Measurements from ENCODE around the gene FARSB.

Gene FARSB

DNA sequence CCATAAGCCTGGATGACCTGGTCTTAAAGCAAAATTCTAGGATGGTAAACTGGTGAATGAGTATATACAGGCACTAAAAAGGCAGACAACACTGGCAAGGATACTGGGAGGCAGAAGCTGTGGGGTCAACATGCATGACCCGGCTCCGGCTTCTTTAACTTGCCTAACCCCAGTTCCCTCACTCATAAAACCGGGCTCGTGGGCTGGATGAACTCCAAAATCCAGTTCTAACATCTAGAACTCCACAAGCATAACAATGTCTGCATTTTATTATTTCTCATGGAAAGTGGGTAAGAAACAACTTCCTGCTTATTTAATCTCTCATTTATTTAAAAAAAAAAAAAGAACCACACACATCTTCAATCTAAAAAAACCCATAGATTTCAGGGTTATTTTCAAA, 57.3 kb downstream of the FARSB start:
- no peak overlapping the region for H3K27ac ChIP-seq (ENCODE audit: extremely low read depth, low read depth, low read length)
- H3K36me3 ChIP-seq (ENCODE audit: control insufficient read depth in 2 of 2, insufficient read depth in 1 of 2, low read length in 2 of 2), result peaks cover 12 to 62% of the 10 kb centered on the region in 2 experiments
- TF ChIP-seq GLIS2 (tag by site-specific recombination; IDR thresholded peaks at IDR 0.05) (no peak), ZNF76 (tag by site-specific recombination; IDR thresholded peaks at IDR 0.05; ENCODE audit: borderline replicate concordance, low read depth) (no peak), SETDB1 (IDR thresholded peaks at IDR 0.05; ENCODE audit: insufficient read length, low read length) (no peak), ZNF701 (tag by site-specific recombination; IDR thresholded peaks at IDR 0.05) (no peak), ZFP41 (tag by site-specific recombination; IDR thresholded peaks at IDR 0.05; ENCODE audit: borderline replicate concordance) (no peak), ZXDB (tag by site-specific recombination; IDR thresholded peaks at IDR 0.05) (no peak), ZNF530 (tag by site-specific recombination; IDR thresholded peaks at IDR 0.05; ENCODE audit: low read depth) (no peak), ZNF26 (tag by site-specific recombination; IDR thresholded peaks at IDR 0.05) (no peak), ZNF16 (tag by site-specific recombination; IDR thresholded peaks at IDR 0.05; ENCODE audit: low read depth) (no peak), HOXC10 (CRISPR knock-in tag; IDR thresholded peaks at IDR 0.05) (no peak)
- no peaks in the 10 kb centered on the region for H3K4me1 ChIP-seq (ENCODE audit: control insufficient read depth, insufficient read depth, low read length)
- CTCF ChIA-PET, result interaction anchor here (0.8 kb wide), 1 partner anchor 10 kb away, joined by 3 read pairs; no protein-coding TSS in a partner anchor
- POLR2A ChIA-PET, result no interaction called here
- no peak overlapping the region for H3K4me3 ChIP-seq (ENCODE audit: low read depth, low read length)
- no peaks in the 10 kb centered on the region for H3K9me3 ChIP-seq (ENCODE audit: control insufficient read depth, insufficient read depth, low read depth, low read length)

GRCh38 chr2:222595581-222595980, 60.3 kb downstream of the FARSB start:
- POLR2A ChIA-PET, result no interaction called here
- H3K4me3 ChIP-seq (ENCODE audit: low read depth, low read length), result no peak overlapping the region
- CTCF ChIA-PET, result interaction anchor here (0.9 kb wide), 1 partner anchor 570 kb away, joined by 3 read pairs; no protein-coding TSS in a partner anchor

More at GRCh38 chr2:222595581-222595980, 60.3 kb downstream of the FARSB start:
- H3K4me1 ChIP-seq (ENCODE audit: control insufficient read depth, insufficient read depth, low read length), result no peaks in the 10 kb centered on the region
- TF ChIP-seq ZNF544 (tag by site-specific recombination; IDR thresholded peaks at IDR 0.05), result no peak
- TF ChIP-seq ZNF175 (tag by site-specific recombination; IDR thresholded peaks at IDR 0.05), result no peak
- TF ChIP-seq, protein P1, sequence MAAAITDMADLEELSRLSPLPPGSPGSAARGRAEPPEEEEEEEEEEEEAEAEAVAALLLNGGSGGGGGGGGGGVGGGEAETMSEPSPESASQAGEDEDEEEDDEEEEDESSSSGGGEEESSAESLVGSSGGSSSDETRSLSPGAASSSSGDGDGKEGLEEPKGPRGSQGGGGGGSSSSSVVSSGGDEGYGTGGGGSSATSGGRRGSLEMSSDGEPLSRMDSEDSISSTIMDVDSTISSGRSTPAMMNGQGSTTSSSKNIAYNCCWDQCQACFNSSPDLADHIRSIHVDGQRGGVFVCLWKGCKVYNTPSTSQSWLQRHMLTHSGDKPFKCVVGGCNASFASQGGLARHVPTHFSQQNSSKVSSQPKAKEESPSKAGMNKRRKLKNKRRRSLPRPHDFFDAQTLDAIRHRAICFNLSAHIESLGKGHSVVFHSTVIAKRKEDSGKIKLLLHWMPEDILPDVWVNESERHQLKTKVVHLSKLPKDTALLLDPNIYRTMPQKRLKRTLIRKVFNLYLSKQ (tag by site-specific recombination; IDR thresholded peaks at IDR 0.05; ENCODE audit: borderline replicate concordance), result no peak
- no peak for TF ChIP-seq TRIM28 (IDR thresholded peaks at IDR 0.05; ENCODE audit: borderline replicate concordance, low read length)
- TF ChIP-seq ZNF704 (tag by site-specific recombination; IDR thresholded peaks at IDR 0.05), result no peak
- no peak for TF ChIP-seq MZF1 (tag by site-specific recombination; IDR thresholded peaks at IDR 0.05; ENCODE audit: borderline replicate concordance)
- TF ChIP-seq ZNF501 (tag by site-specific recombination; IDR thresholded peaks at IDR 0.05), result no peak
- TF ChIP-seq ZSCAN18 (tag by site-specific recombination; IDR thresholded peaks at IDR 0.05), result no peak
- H3K36me3 ChIP-seq (ENCODE audit: control insufficient read depth in 2 of 2, insufficient read depth in 1 of 2, low read length in 2 of 2), result peaks cover 17 to 79% of the 10 kb centered on the region in 2 experiments
- H3K27ac ChIP-seq (ENCODE audit: extremely low read depth, low read depth, low read length), result no peak overlapping the region
- H3K9me3 ChIP-seq (ENCODE audit: control insufficient read depth, insufficient read depth, low read depth, low read length), result no peaks in the 10 kb centered on the region

Data from HEK293 (cell line).